ENCODE data around the gene CHRNA4.

CHRNA4 gene

GRCh38 chr20:63396300-63396699, 35.2 kb upstream of the CHRNA4 start:
- Histone ChIP-seq H3K4me3 (ENCODE audit: low read length) (no peak overlapping the region), H3K4me1 (ENCODE audit: control insufficient read depth, insufficient read depth, low read length) (peaks cover 13% of the 10 kb centered on the region), H3K36me3 (ENCODE audit: control insufficient read depth, insufficient read depth, low read length) (no peaks in the 10 kb centered on the region), H3K27me3 (ENCODE audit: control insufficient read depth, insufficient read depth, low read length) (no peaks in the 10 kb centered on the region), H3K9me3 (ENCODE audit: control insufficient read depth, insufficient read depth, low read length) (no peaks in the 10 kb centered on the region), H3K27ac (ENCODE audit: low read length) (no peak overlapping the region)
- no CpG with 5 or more reads among the region's 12 CpGs for WGBS (ENCODE audit: insufficient coverage, insufficient read length)
- no peak for DNase-seq (ENCODE audit: low read depth, low spot score)

GRCh38 chr20:63395723-63396122, 34.6 kb upstream of the CHRNA4 start:
- DNase-seq (ENCODE audit: low read depth, low spot score), result no peak
- H3K4me1 ChIP-seq (ENCODE audit: control insufficient read depth, insufficient read depth, low read length), result peaks cover 13% of the 10 kb centered on the region
- no peaks in the 10 kb centered on the region for H3K36me3 ChIP-seq (ENCODE audit: control insufficient read depth, insufficient read depth, low read length)
- no peaks in the 10 kb centered on the region for H3K9me3 ChIP-seq (ENCODE audit: control insufficient read depth, insufficient read depth, low read length)
- WGBS (ENCODE audit: insufficient coverage, insufficient read length), result no CpG with 5 or more reads among the region's 14 CpGs
- H3K4me3 ChIP-seq (ENCODE audit: low read length), result no peak overlapping the region
- no peaks in the 10 kb centered on the region for H3K27me3 ChIP-seq (ENCODE audit: control insufficient read depth, insufficient read depth, low read length)
- no peak overlapping the region for H3K27ac ChIP-seq (ENCODE audit: low read length)

- H3K36me3 ChIP-seq (ENCODE audit: control insufficient read depth, insufficient read depth, low read length), result no peaks in the 10 kb centered on the region
- no CpG with 5 or more reads among the region's 22 CpGs for WGBS (ENCODE audit: insufficient coverage, insufficient read length)
- no peak overlapping the region for H3K27ac ChIP-seq (ENCODE audit: low read length)
- no peaks in the 10 kb centered on the region for H3K9me3 ChIP-seq (ENCODE audit: control insufficient read depth, insufficient read depth, low read length)
- H3K4me1 ChIP-seq (ENCODE audit: control insufficient read depth, insufficient read depth, low read length), result peaks cover 13% of the 10 kb centered on the region
- no peak for DNase-seq (ENCODE audit: low read depth, low spot score)
- no peaks in the 10 kb centered on the region for H3K27me3 ChIP-seq (ENCODE audit: control insufficient read depth, insufficient read depth, low read length)
- no peak overlapping the region for H3K4me3 ChIP-seq (ENCODE audit: low read length)
Observed at GRCh38 chr20:63394920-63395455, 33.8 kb upstream of the CHRNA4 start.

- DNase-seq (ENCODE audit: low read depth, low spot score), result no peak
- H3K27ac ChIP-seq (ENCODE audit: low read length), result no peak overlapping the region
- no peaks in the 10 kb centered on the region for H3K27me3 ChIP-seq (ENCODE audit: control insufficient read depth, insufficient read depth, low read length)
- H3K4me3 ChIP-seq (ENCODE audit: low read length), result no peak overlapping the region
- WGBS (ENCODE audit: insufficient coverage, insufficient read length), result no CpG with 5 or more reads among the region's 32 CpGs
- no peaks in the 10 kb centered on the region for H3K9me3 ChIP-seq (ENCODE audit: control insufficient read depth, insufficient read depth, low read length)
- H3K36me3 ChIP-seq (ENCODE audit: control insufficient read depth, insufficient read depth, low read length), result no peaks in the 10 kb centered on the region
- H3K4me1 ChIP-seq (ENCODE audit: control insufficient read depth, insufficient read depth, low read length), result peaks cover 13% of the 10 kb centered on the region
Observed at GRCh38 chr20:63394069-63394919, 33.1 kb upstream of the CHRNA4 start.

GRCh38 chr20:63393566-63393965, 32.4 kb upstream of the CHRNA4 start:
- Histone ChIP-seq H3K4me1 (ENCODE audit: control insufficient read depth, insufficient read depth, low read length) (peaks cover 13% of the 10 kb centered on the region), H3K27me3 (ENCODE audit: control insufficient read depth, insufficient read depth, low read length) (no peaks in the 10 kb centered on the region), H3K36me3 (ENCODE audit: control insufficient read depth, insufficient read depth, low read length) (no peaks in the 10 kb centered on the region), H3K27ac (ENCODE audit: low read length) (no peak overlapping the region), H3K9me3 (ENCODE audit: control insufficient read depth, insufficient read depth, low read length) (no peaks in the 10 kb centered on the region), H3K4me3 (ENCODE audit: low read length) (no peak overlapping the region)
- WGBS (ENCODE audit: insufficient coverage, insufficient read length), result no CpG with 5 or more reads among the region's 17 CpGs
- DNase-seq (ENCODE audit: low read depth, low spot score), result no peak

GRCh38 chr20:63392465-63393365, 31.6 kb upstream of the CHRNA4 start:
- no peaks in the 10 kb centered on the region for H3K27me3 ChIP-seq (ENCODE audit: control insufficient read depth, insufficient read depth, low read length)

GRCh38 chr20:63387917-63388316, 26.8 kb upstream of the CHRNA4 start:
- H3K36me3 ChIP-seq (ENCODE audit: control insufficient read depth, insufficient read depth, low read length), result no peaks in the 10 kb centered on the region
- H3K4me1 ChIP-seq (ENCODE audit: control insufficient read depth, insufficient read depth, low read length), result peaks cover 2% of the 10 kb centered on the region; the same call in 1 of the 2 replicates
- DNase-seq (ENCODE audit: low read depth, low spot score), result no peak
- H3K27ac ChIP-seq (ENCODE audit: low read length), result no peak overlapping the region
- no peaks in the 10 kb centered on the region for H3K9me3 ChIP-seq (ENCODE audit: control insufficient read depth, insufficient read depth, low read length)
- no peaks in the 10 kb centered on the region for H3K27me3 ChIP-seq (ENCODE audit: control insufficient read depth, insufficient read depth, low read length)
- H3K4me3 ChIP-seq (ENCODE audit: low read length), result no peak overlapping the region
- no CpG with 5 or more reads among the region's 18 CpGs for WGBS (ENCODE audit: insufficient coverage, insufficient read length)

More at GRCh38 chr20:63392465-63393365, 31.6 kb upstream of the CHRNA4 start:
- Histone ChIP-seq H3K36me3 (ENCODE audit: control insufficient read depth, insufficient read depth, low read length) (no peaks in the 10 kb centered on the region), H3K9me3 (ENCODE audit: control insufficient read depth, insufficient read depth, low read length) (no peaks in the 10 kb centered on the region), H3K4me1 (ENCODE audit: control insufficient read depth, insufficient read depth, low read length) (peaks cover 13% of the 10 kb centered on the region), H3K27ac (ENCODE audit: low read length) (no peak overlapping the region), H3K4me3 (ENCODE audit: low read length) (no peak overlapping the region)
- no CpG with 5 or more reads among the region's 17 CpGs for WGBS (ENCODE audit: insufficient coverage, insufficient read length)
- no peak for DNase-seq (ENCODE audit: low read depth, low spot score)

- DNase-seq (ENCODE audit: low read depth, low spot score), result no peak
- Histone ChIP-seq H3K27me3 (ENCODE audit: control insufficient read depth, insufficient read depth, low read length) (no peaks in the 10 kb centered on the region), H3K4me3 (ENCODE audit: low read length) (no peak overlapping the region), H3K4me1 (ENCODE audit: control insufficient read depth, insufficient read depth, low read length) (peaks cover 2% of the 10 kb centered on the region; the same call in 1 of the 2 replicates), H3K9me3 (ENCODE audit: control insufficient read depth, insufficient read depth, low read length) (no peaks in the 10 kb centered on the region), H3K36me3 (ENCODE audit: control insufficient read depth, insufficient read depth, low read length) (no peaks in the 10 kb centered on the region), H3K27ac (ENCODE audit: low read length) (no peak overlapping the region)
- no CpG with 5 or more reads among the region's 13 CpGs for WGBS (ENCODE audit: insufficient coverage, insufficient read length)
Observed at GRCh38 chr20:63387393-63387792, 26.2 kb upstream of the CHRNA4 start.

- no CpG with 5 or more reads among the region's 18 CpGs for WGBS (ENCODE audit: insufficient coverage, insufficient read length)
- no peak for DNase-seq (ENCODE audit: low read depth, low spot score)
- H3K4me3 ChIP-seq (ENCODE audit: low read length), result no peak overlapping the region
- no peaks in the 10 kb centered on the region for H3K27me3 ChIP-seq (ENCODE audit: control insufficient read depth, insufficient read depth, low read length)
- H3K27ac ChIP-seq (ENCODE audit: low read length), result no peak overlapping the region
- peaks cover 3% of the 10 kb centered on the region; the same call in 1 of the 2 replicates for H3K4me1 ChIP-seq (ENCODE audit: control insufficient read depth, insufficient read depth, low read length)
- H3K36me3 ChIP-seq (ENCODE audit: control insufficient read depth, insufficient read depth, low read length), result no peaks in the 10 kb centered on the region
- H3K9me3 ChIP-seq (ENCODE audit: control insufficient read depth, insufficient read depth, low read length), result no peaks in the 10 kb centered on the region
Observed at GRCh38 chr20:63386491-63386890, 25.3 kb upstream of the CHRNA4 start.

GRCh38 chr20:63385819-63386218, 24.7 kb upstream of the CHRNA4 start:
- Histone ChIP-seq H3K4me1 (ENCODE audit: control insufficient read depth, insufficient read depth, low read length) (peaks cover 3% of the 10 kb centered on the region; the same call in 1 of the 2 replicates), H3K27ac (ENCODE audit: low read length) (no peak overlapping the region), H3K27me3 (ENCODE audit: control insufficient read depth, insufficient read depth, low read length) (no peaks in the 10 kb centered on the region), H3K9me3 (ENCODE audit: control insufficient read depth, insufficient read depth, low read length) (no peaks in the 10 kb centered on the region), H3K4me3 (ENCODE audit: low read length) (no peak overlapping the region), H3K36me3 (ENCODE audit: control insufficient read depth, insufficient read depth, low read length) (no peaks in the 10 kb centered on the region)
- WGBS (ENCODE audit: insufficient coverage, insufficient read length), result no CpG with 5 or more reads among the region's 6 CpGs
- DNase-seq (ENCODE audit: low read depth, low spot score), result no peak
